IMR-90 (cell line): ENCODE measurements around the gene TCF3. TPM values are rescaled to one million over a fixed set of nuclear protein-coding genes. Genes with fewer than 3 reads are reported as not detected.

Experiments
- ATAC-seq: fragments of 200-7000 bp; cut with Tn5 transposase; 2 replicates; pipeline ENCODE4 v1.9.1; 2020; ENCODE audit warnings: low read depth, mild to moderate bottlenecking, moderate library complexity
- BruUV-seq: library from RNA; stranded (reverse); fragments of 400-500 nt; replicated peaks from 2 replicates; lab custom pipeline; 2021; lab: Mats Ljungman, UMichigan
- CTCF ChIA-PET: fragments of 300-600 bp; formaldehyde crosslinking; extraction: SDS; loops from one replicate; lab custom pipeline; 2021; ENCODE audit warnings: antibody characterized with exemption; lab: Yijun Ruan, JAX
- POLR2A ChIA-PET: fragments of 300-600 bp; sonication (Branson Sonifier 250); formaldehyde crosslinking; loops from one replicate; lab custom pipeline; 2022; ENCODE audit warnings: antibody characterized with exemption; ENCODE audit not compliant: unreplicated experiment; lab: Charles Lee
- DNase-seq: peaks from one replicate; pipeline ENCODE4 v3.0.0; 2013
- H2AFZ ChIP-seq: replicated peaks from 2 replicates; pipeline ENCODE3; 2013; ENCODE audit warnings: low read length, mild to moderate bottlenecking; ENCODE audit not compliant: poor library complexity
- H2AK5ac ChIP-seq: 2 replicates; pipeline ENCODE4 v1.6.1; 2013; ENCODE audit warnings: low read depth, low read length, inconsistent platforms
- H2AK9ac ChIP-seq: replicated peaks from 2 replicates; pipeline ENCODE3; 2013; ENCODE audit warnings: mild to moderate bottlenecking, low read depth, low read length, moderate library complexity; ENCODE audit not compliant: poor library complexity
- H2BK120ac ChIP-seq: 2 replicates; pipeline ENCODE4 v1.6.1; 2013; ENCODE audit warnings: low read depth, low read length, inconsistent platforms
- H2BK15ac ChIP-seq: 3 replicates; pipeline ENCODE4 v1.6.1; 2013; ENCODE audit warnings: low read depth, low read length, inconsistent platforms
- H2BK20ac ChIP-seq: 2 replicates; pipeline ENCODE4 v1.6.1; 2013; ENCODE audit warnings: low read depth, mild to moderate bottlenecking, inconsistent platforms, low read length, moderate library complexity
- H2BK5ac ChIP-seq: 2 replicates; pipeline ENCODE4 v1.6.1; 2013; ENCODE audit warnings: mild to moderate bottlenecking, low read depth, low read length, inconsistent platforms; ENCODE audit not compliant: poor library complexity, severe bottlenecking
- H3K14ac ChIP-seq: replicated peaks from 2 replicates; pipeline ENCODE4 v1.6.1; 2013; ENCODE audit warnings: low read depth, low read length, inconsistent platforms
- H3K18ac ChIP-seq: 2 replicates; pipeline ENCODE4 v1.6.1; 2013; ENCODE audit warnings: low read depth, low read length, control low read depth
- H3K23ac ChIP-seq: 2 replicates; pipeline ENCODE4 v1.6.1; 2013; ENCODE audit warnings: low read depth, low read length, inconsistent platforms
- H3K27ac ChIP-seq: 2 replicates; pipeline ENCODE4 v1.5.1; 2013; ENCODE audit warnings: mild to moderate bottlenecking, control low read depth, low read length; ENCODE audit not compliant: insufficient read depth
- H3K27me3 ChIP-seq: 2 replicates; pipeline ENCODE4 v1.6.1; 2013; ENCODE audit warnings: low read length; ENCODE audit not compliant: control insufficient read depth, insufficient read depth
- H3K36me3 ChIP-seq: 2 replicates; pipeline ENCODE4 v1.6.1; 2013; ENCODE audit warnings: low read length, mixed read lengths; ENCODE audit not compliant: control insufficient read depth, insufficient read depth
- H3K4ac ChIP-seq: 2 replicates; pipeline ENCODE4 v1.6.1; 2013; ENCODE audit warnings: low read depth, low read length, inconsistent platforms
- H3K4me1 ChIP-seq: 2 replicates; pipeline ENCODE4 v1.6.1; 2013; ENCODE audit warnings: low read length, mixed read lengths; ENCODE audit not compliant: control insufficient read depth, insufficient read depth
- H3K4me2 ChIP-seq: 2 replicates; pipeline ENCODE4 v1.6.1; 2013; ENCODE audit warnings: low read depth, mild to moderate bottlenecking, control low read depth, low read length, moderate library complexity
- H3K4me3 ChIP-seq: 2 replicates; pipeline ENCODE4 v1.5.1; 2013; ENCODE audit warnings: low read depth, mild to moderate bottlenecking, control low read depth, low read length, moderate library complexity; ENCODE audit not compliant: insufficient read depth
- H3K56ac ChIP-seq: 2 replicates; pipeline ENCODE4 v1.6.1; 2013; ENCODE audit warnings: low read length, inconsistent platforms; ENCODE audit not compliant: insufficient read depth; ENCODE audit errors: extremely low read depth
- H3K79me1 ChIP-seq, 2 experiments: 2 replicates each; pipeline ENCODE4 v1.6.1; 2013; ENCODE audit warnings: low read length in 2 of 2, inconsistent platforms in 1 of 2, low read depth in 1 of 2
- H3K9ac ChIP-seq: 2 replicates; pipeline ENCODE4 v1.6.1; 2013; ENCODE audit warnings: low read depth, low read length, control low read depth
- H3K9me1 ChIP-seq: 2 replicates; pipeline ENCODE4 v1.6.1; 2013; ENCODE audit warnings: low read length, inconsistent platforms; ENCODE audit not compliant: insufficient read depth
- H3K9me3 ChIP-seq: 2 replicates; pipeline ENCODE4 v1.6.1; 2013; ENCODE audit warnings: low read length; ENCODE audit not compliant: control insufficient read depth, insufficient read depth
- H4K20me1 ChIP-seq: 2 replicates; pipeline ENCODE4 v1.6.1; 2013; ENCODE audit warnings: low read length, inconsistent platforms; ENCODE audit not compliant: insufficient read depth
- H4K5ac ChIP-seq: 2 replicates; pipeline ENCODE4 v1.6.1; 2013; ENCODE audit warnings: mild to moderate bottlenecking, low read depth, low read length, control low read depth
- H4K8ac ChIP-seq, 2 experiments: 2 replicates each; pipeline ENCODE4 v1.6.1; 2013; ENCODE audit warnings: low read depth in 2 of 2, low read length in 2 of 2, control low read depth in 1 of 2, inconsistent platforms in 1 of 2
- H4K91ac ChIP-seq: 2 replicates; pipeline ENCODE4 v1.6.1; 2013; ENCODE audit warnings: low read depth, low read length, inconsistent platforms; ENCODE audit not compliant: insufficient read depth
- BHLHE40 ChIP-seq: fragments of 150-350 bp; IDR thresholded peaks from 2 replicates; pipeline ENCODE4 v1.6.1; 2016; ENCODE audit warnings: mild to moderate bottlenecking, low read depth, low read length
- CHD1 ChIP-seq: IDR thresholded peaks from 2 replicates; pipeline ENCODE4 v1.6.1; 2012; ENCODE audit warnings: low read depth, low read length, improper control_type of control experiment
- CTCF ChIP-seq: conservative IDR thresholded peaks from 2 replicates; pipeline ENCODE4 v1.5.1; 2012; ENCODE audit warnings: mild to moderate bottlenecking, low read depth, low read length, improper control_type of control experiment
- ELK1 ChIP-seq: fragments of 150-350 bp; IDR thresholded peaks from 2 replicates; pipeline ENCODE4 v1.6.1; 2016; ENCODE audit warnings: low read depth, mild to moderate bottlenecking, low read length, moderate library complexity, borderline replicate concordance
- FOS ChIP-seq: fragments of 150-350 bp; IDR thresholded peaks from 2 replicates; pipeline ENCODE4 v1.6.1; 2016; ENCODE audit warnings: low read depth, low read length
- NFE2L2 ChIP-seq: fragments of 150-350 bp; IDR thresholded peaks from 2 replicates; pipeline ENCODE4 v1.6.1; 2016; ENCODE audit warnings: low read depth, mild to moderate bottlenecking, low read length
- POLR2A ChIP-seq: IDR thresholded peaks from 2 replicates; pipeline ENCODE4 v1.6.1; 2012; ENCODE audit warnings: mild to moderate bottlenecking, low read depth, low read length
- RAD21 ChIP-seq: IDR thresholded peaks from 2 replicates; pipeline ENCODE4 v1.6.1; 2012; ENCODE audit warnings: low read length, improper control_type of control experiment
- RCOR1 ChIP-seq: IDR thresholded peaks from 2 replicates; pipeline ENCODE4 v1.6.1; 2012; ENCODE audit warnings: mild to moderate bottlenecking, low read length, improper control_type of control experiment; ENCODE audit not compliant: insufficient replicate concordance
- RFX5 ChIP-seq: IDR thresholded peaks from 2 replicates; pipeline ENCODE4 v1.8.0; 2012; ENCODE audit warnings: low read depth, mild to moderate bottlenecking, low read length, moderate library complexity
- SMC3 ChIP-seq: fragments of 150-350 bp; IDR thresholded peaks from 2 replicates; pipeline ENCODE4 v1.6.1; 2016; ENCODE audit warnings: low read depth, mild to moderate bottlenecking, antibody characterized with exemption, low read length, moderate library complexity
- WGBS, 2 experiments: methylation state at CpG; one replicate each; pipeline versions ENCODE4 v1.1.5 to v1.1.7; 2013; ENCODE audit warnings: missing lambda C conversion rate in 2 of 2; ENCODE audit not compliant: insufficient read length in 1 of 2; ENCODE audit errors: extremely low coverage in 2 of 2; 5-methylcytosine and 5-hydroxymethylcytosine counted together
- dilution Hi-C: fragments of 300-500 bp; cut with HindIII; formaldehyde crosslinking; loops from one replicate; pipeline ENCODE4 v1.14.3; 2018; ENCODE audit warnings: low sequenced_read_pairs; ENCODE audit not compliant: unreplicated experiment
- in situ Hi-C: fragments of 300-500 bp; cut with MboI; formaldehyde crosslinking; loops from 3 replicates; pipeline ENCODE4 v1.14.3; 2019; ENCODE audit warnings: low sequenced_read_pairs, inconsistent platforms, mixed read lengths
- intact Hi-C: fragments of 100-400 bp; cut with micrococcal nuclease; formaldehyde crosslinking; loops from 2 replicates; pipeline ENCODE4 v1.10.0; 2022
- polyA plus RNA-seq, 3 experiments: library from polyadenylated mRNA; depleted of rRNA; stranded (reverse); fragments of >200 nt; gene quantifications; 2 replicates each; pipeline ENCODE4 v1.2.3, GENCODE V29; 2012; ENCODE audit warnings: low replicate concordance in 1 of 3
- total RNA-seq: library from RNA; depleted of rRNA; stranded (reverse); fragments of >200 nt; gene quantifications from 2 replicates; pipeline ENCODE4 v1.2.3, GENCODE V29; 2012

Gene TCF3
- total and polyA plus RNA-seq, 2 of the 4 experiments (the other 2 are of a cell fraction) = 29.9 to 127 TPM

- TF ChIP-seq ELK1 = no peak
Observed at GRCh38 chr19:1618157-1619093, 34.0 kb downstream of the TCF3 start (continued).

GRCh38 chr19:1616875-1617274, 35.5 kb downstream of the TCF3 start:
- Histone ChIP-seq H3K56ac (no peak overlapping the region), H3K9me1 (no peaks in the 10 kb centered on the region), H3K4me3 (no peak overlapping the region), H3K4me1 (no peaks in the 10 kb centered on the region), H4K8ac (no peak overlapping the region), H3K9me3 (no peaks in the 10 kb centered on the region), H2BK20ac (no peak overlapping the region), H2AFZ (no peak overlapping the region), H3K36me3 (peaks cover 75% of the 10 kb centered on the region), H3K27ac (no peak overlapping the region), H2AK9ac (no peak overlapping the region), H2BK5ac (no peak overlapping the region), H4K91ac (no peak overlapping the region), H3K14ac (no peak overlapping the region), H4K5ac (no peak overlapping the region), H3K18ac (no peak overlapping the region), H2BK120ac (no peak overlapping the region), H3K9ac (no peak overlapping the region), H2BK15ac (no peak overlapping the region), H3K4ac (no peak overlapping the region), H3K27me3 (no peaks in the 10 kb centered on the region), H4K20me1 (peaks cover 12% of the 10 kb centered on the region), H3K23ac (no peak overlapping the region), H2AK5ac (no peak overlapping the region), H3K4me2 (no peak overlapping the region), H3K79me1 (peaks cover 5 to 20% of the 10 kb centered on the region in 2 experiments; a peak in 3 of 4 replicates)
- DNase-seq (no peak), ATAC-seq (no peak)
- dilution Hi-C loops = no loop called here
- ChIA-PET POLR2A (no interaction called here), CTCF (interaction anchor here (0.7 kb wide), 1 partner anchor 349 kb away, joined by 3 read pairs; no protein-coding TSS in a partner anchor)
- 85% methylated on average over 2 of the region's 4 CpGs; no CpG with 5 or more reads in 1 of the 2 experiments for WGBS, 2 experiments
- intact Hi-C loops = no loop called here
- in situ Hi-C loops = no loop called here
- no TSS peak for BruUV-seq
- no peak for TF ChIP-seq ELK1
- no peak for TF ChIP-seq SMC3
- TF ChIP-seq RFX5 = no peak
- TF ChIP-seq BHLHE40 = no peak
- no peak for TF ChIP-seq CHD1
- no peak for TF ChIP-seq POLR2A
- no peak for TF ChIP-seq RAD21
- no peak for TF ChIP-seq CTCF
- no peak for TF ChIP-seq RCOR1
- no peak for TF ChIP-seq NFE2L2
- no peak for TF ChIP-seq FOS
